GM15510 (cell line): ENCODE measurements around the gene P2RX2.

Source experiments
- POLR2A ChIP-seq: IDR thresholded peaks from 3 replicates; pipeline ENCODE4 v1.6.1; 2011; ENCODE audit warnings: borderline replicate concordance; ENCODE audit not compliant: insufficient read length; ENCODE audit errors: extremely low read depth

P2RX2 gene

DNA sequence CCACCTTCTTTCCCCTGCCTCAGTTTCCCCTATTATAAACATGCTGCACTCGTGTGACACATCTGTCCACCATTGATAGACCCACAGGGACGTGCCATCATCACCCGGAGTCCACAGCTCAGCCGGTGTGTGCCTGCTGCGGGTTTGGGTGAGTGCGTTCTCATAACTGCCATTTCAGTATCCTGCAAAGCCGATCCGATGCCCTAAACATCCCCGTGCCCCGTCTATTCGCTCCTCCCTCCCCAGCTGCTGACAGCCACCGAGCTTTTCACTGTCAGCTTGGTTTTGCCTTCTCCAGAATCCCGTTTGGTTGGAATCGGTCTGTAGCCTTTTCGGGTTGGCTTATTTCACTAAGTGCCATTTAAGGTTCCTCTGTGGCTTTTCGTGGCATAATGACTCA lies 12.1 kb upstream of the P2RX2 start:
- TF ChIP-seq POLR2A, result no peak

DNA sequence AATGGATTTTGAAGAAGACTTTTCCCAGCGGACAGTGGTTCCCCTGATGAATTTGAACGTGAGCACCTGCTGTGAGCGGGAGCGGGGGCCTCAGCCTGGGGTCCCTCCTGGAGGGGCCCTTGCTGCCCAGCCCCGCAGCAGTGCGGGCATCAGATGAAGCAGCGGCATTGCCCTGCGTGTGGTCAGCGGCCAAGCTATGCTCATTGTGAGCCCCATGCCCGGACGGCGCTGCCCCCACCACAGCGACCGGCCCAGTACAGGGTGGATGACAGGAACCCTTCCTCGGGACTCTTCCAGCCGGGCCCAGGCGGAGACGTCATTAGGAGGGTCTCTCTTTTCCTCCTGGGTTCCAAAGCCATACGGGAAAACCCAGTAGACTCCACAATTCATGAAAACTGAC lies 11.6 kb upstream of the P2RX2 start:
- TF ChIP-seq POLR2A, result no peak

DNA sequence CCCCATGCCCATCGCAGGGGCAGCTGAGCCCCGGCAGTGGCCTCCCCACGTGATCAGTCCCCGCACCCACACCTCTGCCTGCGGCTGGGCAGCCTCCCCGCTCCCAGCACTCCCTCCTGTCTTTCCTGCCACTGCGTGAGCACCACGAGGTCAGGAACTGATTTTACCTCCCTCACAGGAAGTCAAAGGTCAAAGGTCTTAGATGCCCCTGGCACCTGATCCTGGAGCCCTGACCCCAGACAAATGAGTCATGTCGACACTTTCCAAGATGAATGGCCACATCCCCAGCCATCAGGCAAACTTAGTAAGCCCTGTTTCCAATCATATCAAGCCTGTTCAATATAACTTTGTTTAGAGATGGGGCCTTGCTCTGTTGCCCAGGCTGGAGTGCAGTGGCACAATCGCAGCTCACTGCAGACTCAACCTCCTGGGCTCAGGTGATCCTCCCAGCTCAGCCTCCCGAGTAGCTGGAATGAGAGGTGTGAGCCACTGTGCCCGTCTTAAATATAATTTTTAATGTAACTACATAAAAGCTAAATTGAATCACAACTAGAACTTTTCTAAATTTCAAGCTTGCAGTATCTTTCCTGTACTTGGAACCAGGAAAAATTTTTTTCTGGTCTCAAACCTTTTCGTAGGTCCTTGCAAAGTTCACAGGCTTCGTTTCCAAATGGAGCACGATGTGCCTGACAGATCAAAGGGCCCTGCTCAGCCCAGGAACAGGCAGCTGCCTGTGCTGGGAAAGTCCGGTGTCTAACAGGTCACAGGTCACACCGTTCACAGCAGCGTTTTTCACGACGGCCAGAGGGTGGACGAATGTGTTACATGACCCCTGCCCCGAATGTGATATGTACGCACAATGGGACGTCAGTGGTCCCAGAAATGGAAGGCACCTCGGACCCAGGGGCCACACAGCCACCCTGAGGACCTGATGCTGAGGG lies 10.1 kb upstream of the P2RX2 start:
- no peak for TF ChIP-seq POLR2A

- TF ChIP-seq POLR2A, result no peak
These were observed 8.4 kb upstream of the P2RX2 start, which contains the start of gene LRCOL1 for GRCh38 chr12:132610051-132610759. LRCOL1 (minus strand) TSS chr12:132610582; CDS start chr12:132606251, 4,331 bp downstream.

GRCh38 chr12:132610866-132611602 lies 7.5 kb upstream of the P2RX2 start:
- TF ChIP-seq POLR2A, result no peak

DNA sequence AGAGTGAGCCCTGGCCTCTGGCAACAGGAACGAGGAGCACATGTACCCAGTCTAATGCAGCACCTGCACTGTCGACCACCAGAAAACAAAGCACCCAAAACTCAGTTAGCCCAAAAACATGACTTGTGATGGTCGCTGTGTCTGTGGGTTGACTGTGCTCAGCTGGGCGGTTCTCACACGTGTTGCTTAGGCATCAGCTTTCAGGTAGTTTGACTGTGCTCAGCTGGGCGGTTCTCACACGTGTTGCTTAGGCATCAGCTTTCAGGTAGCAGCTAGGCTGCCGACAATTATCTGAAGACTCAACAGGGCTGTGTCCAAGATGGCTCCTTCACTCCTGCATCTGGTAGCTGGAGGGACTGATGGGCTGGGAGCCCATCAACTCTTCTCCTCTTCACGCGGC lies 7.0 kb upstream of the P2RX2 start:
- no peak for TF ChIP-seq POLR2A

GRCh38 chr12:132614029-132614428 lies 4.5 kb upstream of the P2RX2 start:
- no peak for TF ChIP-seq POLR2A

DNA sequence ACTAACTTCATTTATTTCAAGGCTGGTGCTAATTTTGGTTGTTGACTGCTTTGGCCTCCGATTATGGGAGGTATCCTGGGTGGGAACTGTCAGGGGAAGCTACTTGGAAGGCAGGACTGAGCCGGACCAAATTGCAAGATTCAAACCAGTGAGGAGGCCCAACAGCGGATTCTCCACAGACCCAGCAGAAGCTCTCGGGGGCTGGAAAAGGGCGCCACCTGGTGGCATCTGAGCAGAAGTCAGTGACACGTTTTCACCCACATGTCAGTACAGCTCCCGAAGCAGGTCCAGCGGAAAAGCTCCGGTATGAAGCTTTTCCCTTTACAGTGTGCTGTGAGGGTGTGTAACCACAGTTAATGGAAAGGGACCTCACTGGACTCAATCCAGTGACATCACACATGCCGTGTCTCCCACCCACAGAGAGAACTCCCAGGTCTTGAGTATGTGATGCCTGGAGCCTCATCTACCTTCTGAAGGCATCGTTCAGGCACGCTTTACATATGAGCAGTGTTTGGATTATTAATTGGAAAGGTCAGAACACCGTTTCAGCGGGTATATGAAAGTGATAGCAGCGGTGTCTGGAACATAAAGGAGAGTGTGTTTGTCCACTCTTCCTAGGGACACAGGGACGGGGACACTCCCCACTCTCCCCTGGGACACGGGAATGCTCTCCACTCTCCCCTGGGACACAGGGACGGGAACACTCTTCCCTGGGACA lies 3.6 kb upstream of the P2RX2 start:
- TF ChIP-seq POLR2A, result no peak

- TF ChIP-seq POLR2A, result no peak
These were observed 3.0 kb upstream of the P2RX2 start for GRCh38 chr12:132615579-132616038.

GRCh38 chr12:132617135-132617701 lies 1.4 kb upstream of the P2RX2 start:
- no peak for TF ChIP-seq POLR2A

DNA sequence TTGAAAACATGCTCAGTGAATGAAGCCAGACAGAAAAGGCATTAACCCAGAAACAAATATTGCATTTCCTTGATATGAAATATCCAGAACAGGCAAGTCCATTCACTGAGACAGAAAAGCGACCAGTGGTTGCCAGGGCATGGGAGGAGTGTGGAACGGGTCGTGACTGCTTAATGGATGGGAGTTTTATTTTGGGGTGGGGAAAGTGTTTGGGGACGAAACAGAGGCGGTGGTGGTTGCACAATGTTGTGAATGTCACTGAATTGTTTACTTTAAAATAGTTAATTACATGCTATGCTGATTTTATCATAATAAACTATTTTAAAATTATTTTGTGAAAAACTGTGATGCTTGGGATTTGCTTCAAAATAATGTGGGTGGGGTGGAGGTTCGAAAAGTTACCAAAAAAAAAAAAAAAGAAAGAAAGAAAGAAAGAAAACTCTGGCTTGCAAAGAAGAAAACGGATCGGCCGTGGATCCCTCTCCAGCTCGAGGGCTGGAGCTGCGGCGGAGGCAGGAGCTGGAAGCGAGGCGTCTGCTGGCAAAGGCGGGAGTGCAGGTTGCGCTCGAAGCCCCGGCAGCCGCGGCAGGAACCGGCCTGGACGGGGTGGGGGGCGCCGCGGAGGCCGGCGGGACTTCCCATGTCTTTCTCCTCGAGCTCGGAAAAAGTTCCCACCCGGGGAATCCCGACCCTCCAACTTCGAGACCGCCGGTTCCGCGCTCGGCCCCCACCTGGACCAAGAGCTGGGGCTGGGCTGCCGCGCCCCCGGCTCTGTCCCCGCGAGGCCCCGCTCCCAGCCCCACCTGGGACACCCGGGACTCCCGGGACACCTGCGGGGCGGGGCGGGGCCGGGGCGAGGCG lies 524 bp upstream of the P2RX2 start:
- no peak for TF ChIP-seq POLR2A

- TF ChIP-seq POLR2A, result no peak
These were observed 452 bp downstream of the P2RX2 start for GRCh38 chr12:132619071-132619385.
